RPMI7951 (cell line): Measurements from ENCODE around the gene RANBP3L. TPM values are rescaled to one million over a fixed set of nuclear protein-coding genes. Genes with fewer than 3 reads are reported as not detected.
"Not testable (repeated sequence)": the region's sequence is repeated elsewhere in the genome, so short reads cannot be mapped to it uniquely, and the experiment has no call there.

Source experiments
- DNase-seq: peaks from one replicate; pipeline ENCODE4 v3.0.0-alpha.2; 2012; ENCODE audit warnings: low read depth
- total RNA-seq: library from RNA; depleted of rRNA; stranded (reverse); fragments of >200 nt; shearing (Covaris generic); gene quantifications from 2 replicates; pipeline ENCODE4 v1.2.3, GENCODE V29; 2014; rRNA removed

Gene RANBP3L, protein sequence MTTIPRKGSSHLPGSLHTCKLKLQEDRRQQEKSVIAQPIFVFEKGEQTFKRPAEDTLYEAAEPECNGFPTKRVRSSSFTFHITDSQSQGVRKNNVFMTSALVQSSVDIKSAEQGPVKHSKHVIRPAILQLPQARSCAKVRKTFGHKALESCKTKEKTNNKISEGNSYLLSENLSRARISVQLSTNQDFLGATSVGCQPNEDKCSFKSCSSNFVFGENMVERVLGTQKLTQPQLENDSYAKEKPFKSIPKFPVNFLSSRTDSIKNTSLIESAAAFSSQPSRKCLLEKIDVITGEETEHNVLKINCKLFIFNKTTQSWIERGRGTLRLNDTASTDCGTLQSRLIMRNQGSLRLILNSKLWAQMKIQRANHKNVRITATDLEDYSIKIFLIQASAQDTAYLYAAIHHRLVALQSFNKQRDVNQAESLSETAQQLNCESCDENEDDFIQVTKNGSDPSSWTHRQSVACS
- total RNA-seq: 2.6 and 3.3 TPM in 2 replicates

GRCh38 chr5:36301858-36302603 is at the start of gene RANBP3L:
RANBP3L (minus strand) TSS chr5:36301902; CDS start chr5:36301416, 486 bp downstream.
- DNase-seq: peak; percentile 64

DNA sequence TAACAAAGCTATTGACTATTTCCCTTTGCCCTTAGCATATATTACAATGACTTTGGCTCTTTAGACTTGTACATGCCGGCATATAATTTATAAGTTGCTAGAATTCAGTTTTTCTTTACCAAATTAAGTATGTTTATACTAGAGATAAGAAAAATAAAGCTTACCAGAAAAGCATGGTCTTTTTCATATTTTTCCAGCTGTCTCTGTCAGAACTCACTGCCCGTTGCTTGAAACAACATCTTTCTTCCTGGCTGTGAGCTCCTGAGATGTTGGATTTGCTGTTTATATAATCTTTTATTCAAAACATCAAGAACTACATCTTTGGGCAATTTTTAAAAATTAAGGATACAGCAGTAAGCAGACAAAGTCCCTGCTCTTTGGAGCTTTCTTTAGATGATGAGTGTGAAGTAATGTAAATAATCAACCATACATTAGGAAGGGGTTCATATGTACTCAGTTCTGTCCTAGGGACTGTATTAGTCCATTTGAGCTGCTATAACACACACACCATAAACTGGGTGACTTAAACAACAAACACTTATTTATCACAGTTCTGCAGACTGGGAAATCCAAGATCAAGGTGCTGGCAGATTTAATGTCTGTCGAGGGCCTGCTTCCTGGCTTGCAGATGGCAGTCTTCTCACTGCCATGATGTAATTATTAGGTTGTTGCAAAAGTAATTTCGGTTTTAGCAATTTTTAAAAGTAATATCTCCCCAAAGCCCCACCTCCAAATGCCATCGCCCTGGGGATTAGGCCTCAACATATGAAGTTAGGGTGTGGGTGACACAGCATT is 45.4 kb upstream of the RANBP3L start:
- no peak for DNase-seq

GRCh38 chr5:36344899-36345298 is 43.2 kb upstream of the RANBP3L start:
- DNase-seq: no peak

DNA sequence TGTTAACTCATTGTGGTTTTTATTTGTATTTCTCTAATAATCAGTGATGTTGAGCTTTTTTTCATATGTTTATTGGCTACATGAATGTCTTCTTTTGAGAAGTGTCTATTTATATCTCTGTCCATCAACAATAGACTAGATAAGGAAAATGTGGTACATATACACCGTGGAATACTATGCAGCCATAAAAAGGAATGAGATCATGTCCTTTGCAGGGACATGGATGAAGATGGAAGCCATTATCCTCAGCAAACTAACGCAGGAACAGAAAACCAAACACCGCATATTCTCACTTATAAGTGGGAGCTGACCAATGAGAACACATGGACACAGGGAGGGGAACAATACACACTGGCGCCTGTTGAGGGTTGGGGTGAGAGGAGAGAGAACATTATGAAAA is 40.0 kb upstream of the RANBP3L start:
- DNase-seq: not testable (repeated sequence)

GRCh38 chr5:36337597-36337996 is 35.9 kb upstream of the RANBP3L start:
- no peak for DNase-seq

DNA sequence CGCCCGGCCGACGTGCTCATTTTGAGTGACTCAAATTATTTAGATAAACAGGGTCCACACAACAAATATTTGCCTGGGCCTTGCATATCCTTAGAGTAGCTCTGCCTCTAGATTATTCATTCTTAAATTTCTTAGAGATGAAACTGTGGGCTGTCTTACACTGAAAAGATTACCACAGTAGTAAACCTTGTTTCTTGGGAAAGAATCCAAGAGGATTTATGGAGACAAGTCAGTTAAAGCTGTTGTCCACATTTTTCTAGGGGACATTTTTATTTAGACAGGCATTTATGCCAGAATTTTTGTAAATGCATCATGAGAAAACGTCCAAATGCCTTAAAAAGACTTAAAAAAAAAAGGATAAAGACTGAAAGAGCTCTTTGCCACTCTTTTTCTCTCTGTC is 32.6 kb upstream of the RANBP3L start:
- DNase-seq: no peak

DNA sequence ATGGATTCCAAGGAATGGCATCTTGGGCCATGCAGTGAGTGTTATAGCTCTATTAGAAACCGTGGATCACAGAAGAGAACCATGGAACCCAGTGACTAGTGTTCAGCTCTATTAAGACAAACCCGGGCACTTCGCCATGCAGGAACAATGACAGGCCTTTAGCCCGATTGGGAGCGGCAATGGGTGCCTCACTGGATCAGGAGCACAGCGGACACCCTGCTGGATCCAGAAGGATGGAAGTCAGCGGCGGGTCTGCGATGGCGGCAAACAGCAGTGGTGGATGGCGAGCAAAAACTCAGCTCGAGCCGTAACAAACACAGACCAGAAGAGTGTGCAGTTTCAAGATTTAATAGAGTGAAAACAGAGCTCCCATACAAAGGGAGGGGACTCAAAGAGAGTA is 31.0 kb upstream of the RANBP3L start:
- DNase-seq: not testable (repeated sequence)

DNA sequence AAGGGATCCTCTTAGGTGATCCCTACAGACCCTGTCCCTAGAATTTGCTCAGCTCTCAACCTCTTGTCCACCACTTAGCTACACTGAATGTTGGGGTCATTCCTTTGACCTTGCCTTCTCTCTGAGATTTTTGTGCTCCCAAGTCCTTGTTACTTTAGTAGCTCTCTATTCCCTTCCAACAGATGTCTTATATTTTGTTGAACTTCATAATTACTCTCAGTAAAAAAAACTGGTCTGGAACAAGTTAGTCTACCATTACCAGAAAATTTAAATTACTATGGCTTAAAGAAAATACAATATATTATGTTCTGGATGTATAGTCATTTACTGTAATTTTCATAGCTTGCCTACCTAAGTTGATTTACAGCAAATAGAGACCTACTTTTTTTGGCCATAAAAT is 23.5 kb upstream of the RANBP3L start:
- DNase-seq: no peak

DNA sequence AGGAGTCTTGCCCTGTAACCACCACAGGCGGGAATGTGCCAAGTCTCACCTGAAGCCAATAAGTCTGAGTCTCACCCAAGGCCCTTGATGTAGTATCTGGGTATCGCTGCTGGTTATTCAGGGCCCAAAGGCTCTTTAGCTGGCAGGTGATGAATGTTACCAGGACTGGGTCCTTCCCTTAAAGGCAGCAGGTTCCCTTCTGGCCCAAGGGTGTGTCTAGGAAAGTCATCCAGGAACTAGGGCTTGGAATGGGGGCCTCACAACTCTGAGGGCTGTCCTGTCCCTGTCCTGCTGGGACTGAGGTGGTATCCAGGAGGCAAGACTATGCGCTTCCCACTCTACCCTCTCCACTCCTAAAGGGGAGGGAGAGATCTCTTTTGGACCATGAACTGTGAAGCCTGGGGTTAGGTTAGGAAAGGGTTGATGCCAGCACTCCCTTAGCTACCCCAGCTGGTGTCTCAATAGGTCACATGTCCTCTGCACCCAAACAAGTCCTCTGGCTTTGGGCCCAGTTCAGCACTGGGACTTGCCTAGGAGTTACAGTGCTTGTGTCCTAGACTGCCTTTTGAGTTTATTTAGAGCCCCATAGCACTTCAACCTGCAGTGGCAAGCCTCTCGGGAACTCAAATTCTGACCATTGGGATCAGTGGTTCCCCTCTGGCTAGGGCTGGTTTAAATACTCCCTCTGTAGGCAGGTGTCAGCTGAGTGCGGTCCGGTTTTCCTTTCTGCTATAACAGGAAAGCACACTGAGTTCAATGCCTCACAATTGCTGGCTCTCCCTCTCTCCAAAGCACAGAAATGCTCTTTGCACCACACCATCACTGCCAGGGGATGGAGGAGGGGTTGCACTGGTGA is 22.5 kb upstream of the RANBP3L start:
- no peak for DNase-seq

GRCh38 chr5:36312953-36313672 is 11.4 kb upstream of the RANBP3L start:
- no peak for DNase-seq

- DNase-seq: no peak
Observed at GRCh38 chr5:36311956-36312355, 10.3 kb upstream of the RANBP3L start.

DNA sequence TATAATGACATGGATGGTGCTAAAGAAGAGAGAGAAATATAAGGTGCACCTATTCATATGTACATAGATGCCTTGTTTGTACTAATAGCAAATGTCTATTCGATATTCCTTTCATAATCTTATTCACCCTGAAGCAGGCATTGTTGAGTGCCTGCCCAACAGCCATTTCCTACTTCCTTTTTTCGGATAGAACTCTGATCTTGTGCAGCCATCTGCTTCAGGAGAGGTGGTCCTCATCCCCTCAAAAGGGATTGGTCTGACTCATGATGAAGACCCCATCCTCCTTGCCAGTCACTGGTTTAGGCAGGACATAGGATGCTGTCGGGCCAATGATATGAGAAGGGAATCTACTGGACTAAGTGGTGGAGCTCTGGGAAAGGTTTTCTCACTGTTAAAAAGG is 8.4 kb upstream of the RANBP3L start:
- DNase-seq: no peak

DNA sequence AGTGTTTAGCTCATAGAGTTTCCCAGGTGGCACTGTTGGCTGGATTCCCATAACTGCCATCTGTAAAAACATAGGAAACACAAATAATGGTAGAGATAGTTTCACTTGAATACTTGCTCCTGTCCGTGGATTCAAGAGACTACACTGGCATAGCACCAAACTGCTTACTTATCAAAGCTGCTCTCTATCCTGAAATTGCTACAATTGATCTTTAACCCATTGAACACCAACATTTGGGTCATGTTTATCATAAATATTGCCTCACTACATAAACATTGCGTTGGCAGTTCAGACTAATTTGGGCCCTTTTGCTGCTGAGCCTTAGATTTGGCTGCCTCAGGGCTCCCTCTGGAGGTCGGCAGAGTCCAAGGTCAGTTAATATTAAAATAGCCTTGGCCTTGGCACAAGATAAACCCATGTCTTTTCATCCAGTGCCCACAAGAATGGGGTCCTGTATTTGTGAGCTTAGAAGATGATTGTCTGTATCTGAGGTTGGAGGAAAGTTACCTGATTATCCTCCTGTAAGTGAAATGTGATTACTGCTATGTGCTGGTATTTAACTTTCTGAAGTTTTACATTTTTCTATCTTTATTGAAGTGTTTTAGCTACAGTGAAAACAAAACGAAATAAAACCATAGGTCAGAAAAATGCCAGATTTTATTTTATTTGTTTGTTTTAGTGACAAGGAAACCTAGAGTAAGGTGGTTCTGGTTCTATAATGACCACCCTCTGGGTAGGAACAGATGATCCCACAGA is 4.0 kb upstream of the RANBP3L start:
- peak; percentile 61 for DNase-seq

GRCh38 chr5:36304095-36304805 is 2.5 kb upstream of the RANBP3L start:
- DNase-seq: no peak

DNA sequence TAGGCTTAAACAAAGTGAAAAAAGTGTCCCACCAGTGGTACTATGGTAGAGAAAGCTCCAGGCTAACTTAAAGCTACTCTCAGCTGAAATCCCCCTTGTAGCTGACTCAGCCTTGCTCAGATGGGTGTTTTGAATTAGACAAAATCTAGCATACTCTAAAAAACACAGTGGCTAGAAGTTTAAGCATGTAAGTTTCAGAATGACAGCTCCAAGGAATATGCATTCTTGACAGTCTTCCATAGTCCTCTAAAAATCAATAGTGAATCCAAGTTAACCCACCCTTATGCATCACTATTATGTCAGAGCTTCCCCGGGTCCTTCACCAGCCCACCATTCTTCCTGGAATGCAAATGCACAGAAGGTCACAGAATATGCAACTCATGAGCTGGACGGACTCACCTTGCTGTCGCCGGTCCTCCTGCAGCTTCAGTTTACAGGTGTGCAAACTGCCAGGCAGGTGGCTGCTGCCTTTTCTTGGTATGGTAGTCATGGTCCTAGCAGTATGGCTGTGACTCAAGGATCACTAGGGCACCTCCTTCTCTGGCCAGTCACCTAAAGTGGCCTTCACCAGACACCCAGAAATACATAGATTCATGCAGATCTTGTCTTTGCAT is 668 bp downstream of the RANBP3L start:
- no peak for DNase-seq

DNA sequence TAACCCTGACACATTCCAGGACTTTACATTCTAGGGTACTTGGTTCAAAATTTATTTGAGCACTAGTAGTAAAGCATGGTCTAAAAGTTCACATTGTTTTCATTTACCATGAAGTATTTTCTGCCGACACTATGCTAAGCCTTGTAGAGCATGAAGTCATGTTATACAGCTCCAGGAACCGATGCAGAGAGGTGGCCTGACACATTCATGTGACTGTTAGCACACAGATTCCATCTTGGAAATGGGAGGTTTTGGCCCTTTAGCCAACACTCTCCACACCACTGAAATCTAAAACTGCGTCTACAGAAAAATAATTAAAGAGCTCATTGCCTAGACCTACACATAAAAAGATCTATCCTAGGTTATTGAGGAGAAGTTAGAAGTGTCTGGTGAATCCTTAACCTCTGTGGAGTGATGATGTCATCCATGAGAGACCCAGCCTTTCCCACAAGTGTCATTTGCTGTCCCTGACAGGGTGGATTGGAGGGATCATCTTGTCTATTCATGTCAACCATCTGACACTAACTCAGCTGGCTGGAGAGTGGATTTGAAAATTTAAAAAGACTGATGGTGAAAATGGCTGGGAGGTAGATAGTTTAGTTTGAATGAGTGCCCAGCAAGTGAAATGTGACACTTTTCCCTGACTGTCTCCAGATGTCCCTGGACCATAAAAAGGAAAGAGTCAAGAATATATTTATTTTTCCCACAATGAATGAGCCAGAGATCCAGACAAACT is 1.3 kb downstream of the RANBP3L start:
- DNase-seq: peak; percentile 59

DNA sequence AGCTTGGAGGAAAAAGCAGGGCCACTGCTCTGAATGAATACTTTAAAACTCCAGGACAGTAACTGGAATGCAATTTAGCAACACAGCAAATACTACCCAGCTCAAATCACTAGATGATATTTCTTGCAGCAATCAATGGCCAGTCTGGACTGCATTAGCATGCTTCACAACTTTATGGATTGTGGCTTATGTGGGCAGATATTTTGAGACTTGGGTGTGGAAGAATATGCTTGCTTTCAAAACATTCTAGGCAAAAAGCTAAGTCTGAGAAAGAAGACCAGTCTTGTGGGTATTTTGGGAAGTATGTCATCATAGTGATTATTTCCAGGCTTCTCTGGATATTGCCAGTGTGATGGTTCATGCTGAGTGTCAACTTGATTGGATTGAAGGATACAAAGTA is 3.1 kb downstream of the RANBP3L start:
- peak; percentile 44 for DNase-seq

DNA sequence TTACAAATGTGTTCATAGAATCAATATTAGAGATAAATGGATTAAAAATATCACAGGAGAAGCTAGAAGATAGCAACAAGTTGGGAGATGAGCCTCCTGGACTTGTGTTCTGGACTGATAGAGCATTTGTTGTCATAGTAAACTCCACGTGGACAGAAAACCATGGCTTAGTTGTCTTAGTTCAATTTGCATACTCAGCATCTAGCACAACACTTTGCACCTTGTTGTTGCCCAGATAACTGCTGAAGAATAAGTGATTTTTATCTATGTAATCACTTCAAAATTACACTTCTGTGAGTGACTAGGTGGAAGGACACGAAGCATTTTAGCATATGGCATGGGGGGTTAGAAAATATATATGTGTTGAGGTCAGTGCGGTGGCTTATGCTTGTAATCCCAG is 4.0 kb downstream of the RANBP3L start:
- DNase-seq: no peak
